Stimulated activated CD4-positive, alpha-beta T cell treated with anti-CD3 and anti-CD28 coated beads, Interleukin-4, amount 100 ng/mL, for 1 hour (primary cell): Measurements from ENCODE around the gene UPP2.

ENCODE experiments used
- DNase-seq: peaks from one replicate; pipeline ENCODE4 v3.0.0-alpha.2; 2020

Gene UPP2

GRCh38 chr2:158101384-158101926 lies at the start of gene UPP2:
UPP2 (plus strand) TSS chr2:158101876; CDS start chr2:158102064, 188 bp downstream.
- DNase-seq, result no peak

- DNase-seq, result no peak
These were observed 48.9 kb upstream of the UPP2 start for GRCh38 chr2:158052761-158053160.

GRCh38 chr2:158056875-158057274 lies 44.8 kb upstream of the UPP2 start:
- no peak for DNase-seq

- DNase-seq, result no peak
These were observed 41.4 kb upstream of the UPP2 start for GRCh38 chr2:158060160-158060834.

- no peak for DNase-seq
These were observed 40.7 kb upstream of the UPP2 start for GRCh38 chr2:158060835-158061435.

GRCh38 chr2:158061763-158062162 lies 39.9 kb upstream of the UPP2 start:
- DNase-seq, result no peak

GRCh38 chr2:158066046-158066713 lies 35.5 kb upstream of the UPP2 start:
- DNase-seq, result no peak

GRCh38 chr2:158071018-158071417 lies 30.7 kb upstream of the UPP2 start:
- DNase-seq, result no peak

GRCh38 chr2:158072361-158072760 lies 29.3 kb upstream of the UPP2 start:
- DNase-seq, result no peak

- DNase-seq, result no peak
These were observed 22.0 kb upstream of the UPP2 start for GRCh38 chr2:158079672-158080071.

- DNase-seq, result no peak
These were observed 13.6 kb upstream of the UPP2 start for GRCh38 chr2:158088093-158088492.

- DNase-seq, result no peak
These were observed 12.4 kb upstream of the UPP2 start for GRCh38 chr2:158089322-158089721.

- DNase-seq, result no peak
These were observed 10.0 kb upstream of the UPP2 start for GRCh38 chr2:158091647-158092046.

GRCh38 chr2:158094487-158095092 lies 7.1 kb upstream of the UPP2 start:
- no peak for DNase-seq

GRCh38 chr2:158095269-158095668 lies 6.4 kb upstream of the UPP2 start:
- DNase-seq, result no peak

- DNase-seq, result no peak
These were observed 5.8 kb upstream of the UPP2 start for GRCh38 chr2:158095912-158096311.

GRCh38 chr2:158097481-158097880 lies 4.2 kb upstream of the UPP2 start:
- DNase-seq, result no peak

- DNase-seq, result no peak
These were observed 3.5 kb upstream of the UPP2 start for GRCh38 chr2:158098178-158098577.

GRCh38 chr2:158099716-158100115 lies 2.0 kb upstream of the UPP2 start:
- no peak for DNase-seq

- no peak for DNase-seq
These were observed 1.3 kb upstream of the UPP2 start for GRCh38 chr2:158100411-158100810.

- DNase-seq, result no peak
These were observed 770 bp downstream of the UPP2 start for GRCh38 chr2:158102446-158102845.

- DNase-seq, result no peak
These were observed 1.8 kb downstream of the UPP2 start for GRCh38 chr2:158103411-158104012.

GRCh38 chr2:158104903-158105302 lies 3.2 kb downstream of the UPP2 start:
- DNase-seq, result no peak
